ENCODE results near the gene AFAP1.
A peak's percentile ranks its signal among the peaks of the same experiment; 100 is the strongest.

AFAP1 gene

DNA sequence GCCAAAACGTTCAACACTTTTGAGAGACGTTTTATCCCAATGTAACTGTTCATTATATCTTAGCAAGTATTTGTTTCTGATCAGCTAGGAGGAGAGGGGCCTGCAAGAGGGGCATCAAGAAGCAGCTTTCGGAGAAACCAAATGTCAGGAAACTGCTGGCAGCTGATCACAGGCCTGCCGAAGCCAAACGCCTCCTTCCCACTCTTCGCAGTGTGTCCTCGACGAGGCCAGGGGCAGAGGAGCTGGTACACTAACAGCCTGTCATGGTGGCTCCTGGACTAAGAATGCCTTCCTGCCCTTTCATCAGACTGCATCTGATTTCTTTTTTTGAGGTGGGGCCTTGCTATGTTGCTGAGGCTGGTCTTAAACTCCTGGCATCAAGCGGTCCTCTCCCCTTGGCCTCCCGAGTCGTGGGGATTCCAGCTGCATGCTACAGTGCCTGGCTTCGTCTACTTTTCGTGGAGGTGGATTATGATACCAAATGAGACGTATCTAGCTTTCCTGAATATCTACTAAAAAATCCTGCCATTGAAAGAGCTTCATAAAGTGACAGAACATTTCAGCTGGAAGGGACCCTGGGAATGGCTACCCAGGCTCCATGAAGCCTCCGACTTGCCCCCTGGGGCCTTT lies 134.8 kb downstream of the AFAP1 start:
- no peak for DNase-seq (ENCODE audit: low read depth in 3 of 3)

DNA sequence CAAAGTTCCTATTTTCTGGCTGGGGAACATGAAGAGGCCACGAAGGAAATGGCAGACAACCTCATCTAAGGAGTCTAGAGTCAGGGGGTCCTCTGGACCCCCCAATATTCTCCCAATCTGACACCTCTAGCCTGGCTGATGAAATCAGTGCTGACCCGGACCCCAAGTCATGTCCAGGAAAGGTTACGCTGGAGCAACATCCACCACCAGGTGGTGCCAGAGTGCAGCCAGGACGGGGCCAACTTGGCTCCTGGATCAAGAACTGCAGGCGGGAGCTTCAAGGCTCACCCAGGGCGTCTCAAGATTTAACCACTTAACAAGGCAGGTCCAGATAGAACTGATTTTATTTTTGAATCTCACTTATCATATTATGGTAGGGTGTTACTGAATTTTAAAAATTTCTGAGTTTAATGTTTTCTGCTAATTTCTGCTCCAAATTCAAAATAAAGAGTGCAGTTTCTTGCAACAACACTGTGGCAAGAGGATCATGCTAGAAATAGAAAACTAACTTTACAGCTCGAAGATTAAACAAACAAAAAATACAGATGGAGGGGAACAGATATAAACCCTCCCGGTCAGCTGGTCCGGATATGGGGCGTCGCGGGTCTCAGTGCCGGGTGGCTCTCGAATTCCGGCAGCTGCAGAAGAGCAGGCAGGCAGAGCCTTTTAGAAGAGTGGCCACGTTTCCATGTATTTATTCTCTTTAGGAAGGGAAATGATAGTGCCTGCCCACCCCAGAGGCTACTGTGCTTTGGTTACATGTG lies 135.5 kb downstream of the AFAP1 start:
- peak; percentile 66 to 87 (median 85) for DNase-seq (ENCODE audit: low read depth in 3 of 3)

DNA sequence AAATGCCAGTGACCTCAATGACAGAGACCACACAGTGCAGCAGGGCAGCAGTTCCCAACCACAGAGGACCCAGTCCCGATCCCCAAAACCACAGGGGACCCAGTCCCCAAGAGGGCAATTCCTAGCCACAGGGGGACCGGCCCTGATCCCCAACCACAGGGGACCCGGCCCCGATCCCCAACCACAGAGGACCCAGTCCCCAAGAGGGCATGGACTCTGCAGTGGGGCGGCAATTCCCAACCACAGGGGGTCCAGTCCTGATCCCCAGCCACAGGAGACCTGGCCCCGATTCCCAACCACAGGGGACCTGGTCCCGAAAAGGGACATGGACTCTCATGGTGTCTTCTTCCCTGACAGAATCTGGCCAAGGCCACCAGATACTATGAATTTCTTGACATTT lies 136.3 kb downstream of the AFAP1 start:
- no peak for DNase-seq (ENCODE audit: low read depth in 3 of 3)

DNA sequence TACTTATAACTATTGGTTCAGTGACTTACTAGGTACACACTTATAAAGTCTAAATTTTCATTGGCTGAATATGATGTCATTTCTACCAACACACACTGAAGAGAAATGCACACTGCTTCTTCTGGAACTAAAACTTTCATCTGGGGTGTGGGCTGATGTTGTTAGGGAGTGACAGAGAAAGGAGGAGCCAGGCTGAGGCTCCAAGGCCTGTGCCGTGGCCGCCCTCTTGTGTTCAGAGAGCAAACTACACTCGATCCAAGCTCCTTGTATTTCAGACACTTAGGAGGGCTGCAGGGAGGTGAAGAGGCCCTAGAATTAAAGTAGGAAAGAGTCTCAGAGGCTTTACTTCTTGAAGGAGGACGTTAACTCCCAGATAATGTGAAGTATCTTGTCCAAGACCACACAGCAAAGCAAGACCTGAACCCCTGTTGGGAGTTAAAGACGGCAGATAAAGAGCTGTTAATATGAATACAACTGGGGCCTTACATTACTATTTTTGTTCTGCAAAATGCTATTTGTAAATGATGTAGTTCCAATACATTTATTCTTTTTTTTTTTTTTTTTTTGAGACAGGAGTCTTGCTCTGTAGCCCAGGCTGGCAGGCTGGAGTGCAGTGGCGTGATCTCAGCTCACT lies 137.5 kb downstream of the AFAP1 start:
- peak; percentile 71 to 73 (median 72) for DNase-seq (ENCODE audit: low read depth in 3 of 3)

DNA sequence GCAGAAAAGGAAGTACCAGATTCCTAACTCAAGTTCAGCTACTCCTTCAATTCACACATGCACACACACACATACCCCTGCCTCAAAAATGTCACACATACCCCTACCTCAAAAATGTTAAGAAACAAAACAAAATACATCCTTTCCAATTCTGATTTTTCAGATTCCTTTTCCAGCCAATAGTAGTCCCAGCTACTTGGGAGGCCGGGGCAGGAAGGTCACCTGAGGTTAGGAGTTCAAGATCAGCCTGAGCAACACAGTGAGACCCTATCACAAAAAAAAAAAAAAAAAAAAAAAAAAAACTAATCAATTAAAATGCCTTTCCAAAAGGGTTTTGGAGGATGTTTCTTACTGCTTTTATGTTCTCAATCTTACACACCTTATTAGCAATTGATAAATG lies 138.0 kb downstream of the AFAP1 start:
- no peak for DNase-seq (ENCODE audit: low read depth in 3 of 3)

DNA sequence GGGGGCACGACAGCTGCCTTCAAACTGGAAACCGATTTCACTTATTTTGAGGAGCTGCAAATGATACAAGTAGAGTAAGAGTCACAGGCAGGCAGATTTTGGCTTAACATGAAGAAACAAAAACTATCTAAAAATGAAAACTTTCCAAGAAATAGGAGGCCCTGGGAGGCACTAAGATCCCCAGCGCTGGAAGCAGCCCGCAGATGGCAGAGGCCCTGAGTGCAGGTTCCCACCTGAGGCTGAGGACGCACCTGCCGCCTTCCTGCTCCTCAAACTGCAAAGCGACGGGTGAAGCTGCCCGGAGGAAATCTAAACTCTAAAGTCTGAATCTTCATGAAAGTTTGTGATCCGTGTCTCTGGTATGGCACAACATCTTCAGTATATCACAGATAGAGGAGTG lies 138.7 kb downstream of the AFAP1 start:
- DNase-seq (ENCODE audit: low read depth in 3 of 3): no peak

DNA sequence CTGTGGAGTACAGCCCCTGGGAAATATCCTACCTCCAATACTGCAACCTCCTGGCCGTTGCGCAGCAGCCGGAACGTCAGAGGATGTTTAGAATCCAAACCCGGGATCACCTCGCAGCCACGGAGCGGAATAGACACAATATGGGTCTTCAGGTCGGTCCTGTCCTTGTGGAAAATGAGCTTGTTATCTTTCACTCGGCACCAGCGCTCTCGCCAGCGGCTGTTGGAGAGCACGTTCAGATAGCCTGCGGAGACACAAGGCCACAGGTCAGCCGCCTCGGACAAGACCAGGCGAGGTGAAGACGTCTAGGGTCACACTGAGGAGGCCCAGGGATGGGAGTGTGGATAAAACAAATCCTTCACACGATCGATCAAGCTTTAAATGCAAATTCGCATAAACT lies 139.3 kb downstream of the AFAP1 start:
- no peak for DNase-seq (ENCODE audit: low read depth in 3 of 3)

DNA sequence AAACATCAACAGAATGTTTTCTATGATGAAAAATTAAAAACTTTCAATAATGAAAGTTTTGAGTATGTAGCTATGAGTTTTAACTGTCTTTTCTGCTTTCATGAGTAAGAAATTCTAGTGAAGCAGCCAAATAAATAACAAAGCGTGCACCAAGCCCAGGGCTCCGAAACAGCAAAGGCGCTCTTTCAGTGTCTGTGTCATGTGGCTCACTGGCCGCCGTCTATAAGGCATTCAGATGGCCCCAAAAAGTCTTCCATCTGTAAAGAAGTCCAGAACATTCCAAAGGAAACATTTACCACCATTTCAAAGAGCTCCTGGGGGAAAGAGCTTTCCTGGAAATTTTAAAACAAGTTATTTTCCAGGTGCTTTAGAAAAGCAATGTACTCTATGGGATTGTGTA lies 139.9 kb downstream of the AFAP1 start:
- no peak for DNase-seq (ENCODE audit: low read depth in 3 of 3)

DNA sequence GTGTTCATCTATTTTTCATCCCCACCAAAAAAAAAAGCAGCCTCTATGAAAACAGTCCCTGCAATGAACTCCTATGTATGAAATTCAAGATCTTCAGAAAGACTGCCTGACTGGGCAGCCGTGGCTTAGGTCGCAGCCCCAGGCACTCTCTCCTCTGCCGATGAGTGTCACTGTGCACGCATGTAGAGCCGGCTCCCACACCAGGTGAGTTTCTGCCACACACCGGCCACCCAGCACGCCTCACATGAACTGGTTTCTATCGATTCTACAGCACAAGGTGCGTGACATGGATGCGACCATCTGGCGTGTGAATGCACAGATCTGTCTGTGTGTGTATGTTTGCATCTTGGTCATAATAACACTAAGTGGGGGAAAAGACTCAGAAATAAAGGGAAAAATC lies 140.4 kb downstream of the AFAP1 start:
- no peak for DNase-seq (ENCODE audit: low read depth in 3 of 3)

DNA sequence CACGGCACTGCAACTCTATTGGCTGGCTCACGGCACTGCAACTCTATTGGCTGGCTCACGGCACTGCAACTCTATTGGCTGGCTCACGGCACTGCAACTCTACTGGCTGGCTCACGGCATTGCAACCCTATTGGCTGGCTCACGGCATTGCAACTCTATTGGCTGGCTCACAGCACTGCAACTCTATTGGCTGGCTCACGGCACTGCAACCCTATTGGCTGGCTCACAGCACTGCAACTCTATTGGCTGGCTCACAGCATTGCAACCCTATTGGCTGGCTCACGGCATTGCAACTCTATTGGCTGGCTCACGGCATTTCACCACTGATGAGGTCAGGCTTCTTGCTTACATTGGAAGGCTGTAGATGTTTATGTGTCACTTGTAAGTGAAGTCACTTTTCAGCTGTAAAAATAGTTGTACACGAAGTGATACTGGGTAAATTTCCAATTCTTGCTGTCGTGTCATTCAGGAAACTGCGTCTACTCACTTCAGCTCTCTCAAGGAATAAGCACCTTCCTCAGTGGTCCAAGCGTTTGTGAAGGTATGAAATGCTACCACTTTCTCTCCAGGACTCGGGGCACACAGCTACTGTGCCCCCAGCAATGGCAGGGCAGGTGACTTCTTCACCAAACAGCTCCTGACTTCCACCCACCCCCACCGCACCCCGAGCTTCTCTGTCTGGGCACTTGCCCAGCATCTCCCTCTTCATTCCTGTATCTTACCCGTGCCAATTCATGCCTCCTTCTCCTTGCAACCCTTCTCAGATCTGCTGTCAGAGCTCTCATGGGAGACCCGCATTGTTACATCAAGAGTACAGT lies 141.3 kb downstream of the AFAP1 start:
- DNase-seq (ENCODE audit: low read depth in 3 of 3): no peak

DNA sequence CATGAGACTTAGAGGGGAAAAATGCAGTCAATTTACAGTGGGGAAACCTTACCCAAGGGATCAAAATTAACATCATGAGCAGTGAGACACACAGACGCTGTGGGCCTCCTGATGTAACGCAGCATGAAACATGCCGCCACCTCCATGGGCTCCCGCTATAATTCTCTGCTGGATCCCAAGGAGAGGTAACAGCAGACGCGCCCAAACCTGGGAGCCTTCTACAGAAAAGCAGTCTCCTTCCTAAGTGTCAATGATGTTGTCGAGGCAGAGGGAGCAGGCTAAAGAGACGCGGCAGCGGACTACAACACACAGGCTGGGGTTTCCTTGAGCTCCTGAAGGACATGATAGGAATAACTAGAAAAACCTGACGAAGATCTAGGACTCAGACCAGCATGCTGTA lies 142.3 kb downstream of the AFAP1 start:
- DNase-seq (ENCODE audit: low read depth in 3 of 3): no peak

DNA sequence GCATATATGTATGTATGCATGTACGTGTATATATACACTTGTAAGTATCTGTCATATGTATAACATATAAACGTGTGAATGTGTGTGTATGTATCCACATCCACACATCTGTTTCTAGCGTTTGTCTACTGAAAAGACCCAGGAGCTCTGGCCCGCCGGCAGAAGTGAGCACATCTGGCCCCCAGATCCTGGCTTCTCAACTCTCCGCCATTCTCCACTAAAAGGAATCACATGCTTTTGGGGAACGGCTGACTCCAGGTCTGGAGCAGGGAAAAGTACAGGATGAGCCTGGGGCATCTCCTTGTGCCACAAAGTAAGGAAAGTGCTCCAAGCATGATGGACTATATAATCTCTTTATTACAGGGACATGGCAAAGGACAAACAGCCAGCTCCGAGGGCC lies 143.7 kb downstream of the AFAP1 start:
- no peak for DNase-seq (ENCODE audit: low read depth in 3 of 3)

DNA sequence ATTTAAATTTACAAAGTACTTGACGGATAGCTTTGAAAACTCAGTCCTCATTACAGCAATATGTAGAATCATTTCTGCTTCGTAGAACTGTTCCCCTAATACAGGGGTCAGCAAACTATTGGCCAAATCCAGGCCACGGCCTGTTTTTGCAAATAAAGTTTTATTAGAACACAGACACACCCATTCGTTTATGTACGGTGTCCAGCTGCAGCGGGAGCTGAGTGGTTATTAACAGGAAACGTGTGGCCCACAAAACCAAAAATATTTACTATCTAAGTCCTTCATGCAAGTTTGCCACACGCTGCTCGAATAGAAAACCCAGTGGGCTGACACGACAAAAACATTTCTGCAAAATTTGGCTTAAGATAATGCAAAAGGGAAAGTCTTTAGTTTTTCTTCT lies 146.5 kb downstream of the AFAP1 start:
- no peak for DNase-seq (ENCODE audit: low read depth in 3 of 3)

DNA sequence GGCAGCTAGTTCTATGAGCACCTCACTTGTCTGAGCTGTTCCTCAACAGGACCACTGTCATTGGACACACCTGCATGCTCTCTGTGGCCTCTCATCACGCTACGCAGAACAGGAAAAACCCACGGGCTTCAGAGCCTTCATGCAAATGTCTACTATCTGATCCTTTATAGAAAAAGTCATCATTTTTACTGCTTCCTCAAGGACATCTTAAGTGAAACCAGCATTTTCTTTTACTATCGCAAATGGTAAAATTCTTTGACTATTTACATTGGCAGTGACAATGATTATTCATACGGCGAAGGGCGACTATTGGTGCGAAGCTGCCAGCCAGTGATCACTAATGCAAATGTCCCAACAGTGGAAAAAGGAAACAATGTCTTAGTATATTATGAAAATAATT lies 147.0 kb downstream of the AFAP1 start:
- DNase-seq (ENCODE audit: low read depth in 3 of 3): no peak

DNA sequence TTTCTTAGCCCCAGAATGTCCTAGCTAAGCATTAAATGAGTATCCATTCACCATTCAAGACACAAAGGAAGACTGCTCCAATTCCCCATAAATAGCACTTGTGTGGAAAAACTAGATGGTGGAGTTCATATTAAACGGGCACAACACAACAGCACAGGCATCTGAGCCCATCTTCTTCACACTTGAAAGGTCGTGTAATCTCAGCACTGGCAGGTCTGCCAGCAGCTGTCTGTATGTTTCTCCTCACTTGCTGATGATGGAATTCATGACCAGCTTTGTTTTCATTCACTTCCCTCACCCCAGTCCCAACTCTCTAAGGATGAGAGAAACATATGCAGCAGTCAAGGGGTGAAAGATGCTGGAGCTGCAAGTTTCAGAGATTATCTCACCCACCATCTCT lies 148.7 kb downstream of the AFAP1 start:
- no peak for DNase-seq (ENCODE audit: low read depth in 3 of 3)

DNA sequence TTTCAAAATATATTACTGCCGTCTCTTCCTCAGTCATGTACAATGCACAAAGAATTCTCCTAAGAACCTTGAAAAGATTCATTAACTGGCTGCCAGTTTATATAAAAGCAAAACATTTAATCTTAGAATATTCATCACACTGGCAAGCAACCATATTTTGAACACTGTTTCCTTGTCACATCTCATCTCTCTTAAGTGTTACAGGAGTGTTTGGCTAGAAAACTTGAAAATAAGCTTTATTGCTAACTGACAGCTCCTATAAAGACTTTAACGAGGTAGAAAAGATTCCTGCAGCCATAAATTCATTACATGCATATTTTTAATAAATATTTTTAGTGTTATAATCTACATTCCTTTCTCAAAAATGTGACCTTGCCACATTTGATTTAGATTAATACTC lies 149.6 kb downstream of the AFAP1 start:
- no peak for DNase-seq (ENCODE audit: low read depth in 3 of 3)

DNA sequence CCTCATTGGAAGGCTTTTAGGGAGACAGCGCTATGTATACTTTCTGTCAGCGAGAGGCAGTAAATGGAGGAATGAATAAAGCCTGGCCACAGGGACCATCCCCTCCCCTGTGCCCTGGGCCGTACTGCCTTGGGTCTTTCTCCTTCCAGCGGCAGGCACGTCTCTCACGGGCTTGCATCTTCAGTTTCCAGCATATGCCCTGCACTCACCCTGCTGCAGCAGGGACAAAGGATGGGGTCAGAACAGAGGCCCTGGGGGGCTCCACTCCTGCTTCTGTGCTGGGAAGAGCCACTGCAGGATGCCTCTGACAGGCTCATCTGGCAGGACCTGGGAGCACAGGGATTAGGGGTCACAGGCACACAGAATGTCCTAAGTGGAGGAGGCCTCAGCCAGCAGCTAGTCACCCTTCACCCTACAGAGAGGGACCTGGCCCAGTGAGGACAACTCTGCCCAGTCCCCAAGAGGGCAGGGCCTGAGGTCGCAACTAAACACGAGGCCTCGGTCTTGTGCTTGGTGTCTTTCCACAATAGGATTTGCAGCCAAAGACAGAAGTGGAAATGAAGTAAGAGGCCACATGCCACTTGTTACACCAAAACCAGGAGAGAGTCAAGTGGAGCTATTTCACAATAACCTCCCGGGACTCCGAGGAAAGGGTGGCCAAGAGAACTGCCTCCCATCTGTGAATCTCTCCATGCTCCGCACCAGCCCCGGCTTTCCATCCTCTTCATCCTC lies 150.8 kb downstream of the AFAP1 start:
- DNase-seq (ENCODE audit: low read depth in 3 of 3): no peak

DNA sequence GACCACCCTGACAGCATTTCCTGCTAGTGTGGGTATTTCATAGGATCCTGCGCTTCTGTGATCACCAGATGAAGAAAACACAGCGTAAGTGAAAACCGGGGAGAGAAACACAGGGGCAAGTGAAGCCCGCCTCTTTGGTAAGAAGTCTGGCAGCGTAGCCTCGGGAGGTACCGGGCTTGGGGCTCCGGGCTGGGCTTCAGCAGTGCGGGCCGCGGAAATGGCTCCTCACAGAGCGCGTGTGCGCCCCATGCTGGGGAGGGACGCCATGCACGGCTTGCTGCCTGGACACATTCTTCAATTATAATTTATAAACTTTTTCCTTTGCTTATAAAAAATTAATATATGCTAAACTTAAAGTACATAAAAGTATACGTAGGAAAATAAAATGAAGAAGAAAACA lies 151.5 kb downstream of the AFAP1 start:
- no peak for DNase-seq (ENCODE audit: low read depth in 3 of 3)

DNA sequence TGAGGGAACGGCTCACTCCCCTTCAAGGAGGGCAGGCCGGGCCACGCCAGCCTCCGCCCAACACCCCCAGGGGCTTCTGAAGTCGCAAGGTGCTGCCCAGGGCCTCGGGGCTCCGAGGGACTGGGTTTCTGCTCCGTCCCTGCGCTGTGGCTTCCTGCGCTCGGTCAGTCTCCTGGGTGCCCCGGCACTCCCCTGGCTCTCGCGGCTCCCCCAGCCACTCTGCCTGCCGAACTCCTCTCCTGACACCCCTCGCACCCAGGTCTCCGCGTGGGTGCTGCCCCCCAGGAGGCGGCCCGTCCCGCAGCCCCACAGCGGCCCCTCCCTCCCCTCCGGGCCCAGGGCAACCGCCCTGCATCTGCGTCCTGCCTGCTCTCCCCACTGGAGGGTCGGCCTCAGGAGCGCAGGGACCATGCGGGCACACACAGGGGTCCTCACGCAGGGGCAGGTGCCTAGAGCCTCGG lies 151.9 kb downstream of the AFAP1 start:
- DNase-seq (ENCODE audit: low read depth in 3 of 3): no peak

DNA sequence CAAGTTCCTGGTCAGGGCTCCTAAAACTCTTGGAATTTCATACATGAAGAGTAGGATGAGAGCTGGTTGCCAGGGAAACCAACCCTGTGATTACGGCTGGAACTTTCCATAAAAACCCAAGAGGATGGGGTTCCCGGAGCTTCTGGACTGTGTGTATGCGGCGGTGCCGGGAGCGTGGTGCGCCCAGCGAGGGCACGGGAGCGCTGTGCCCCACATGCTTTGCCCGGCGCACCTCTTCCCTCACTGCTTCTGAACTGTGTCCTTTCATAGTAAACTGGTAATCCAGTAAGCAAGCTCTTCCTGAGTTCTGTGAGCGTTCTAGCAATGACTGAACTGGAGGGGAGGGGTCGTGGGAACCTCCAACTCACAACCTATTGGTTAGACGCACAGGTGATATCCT lies 152.6 kb downstream of the AFAP1 start:
- no peak for DNase-seq (ENCODE audit: low read depth in 3 of 3)

DNA sequence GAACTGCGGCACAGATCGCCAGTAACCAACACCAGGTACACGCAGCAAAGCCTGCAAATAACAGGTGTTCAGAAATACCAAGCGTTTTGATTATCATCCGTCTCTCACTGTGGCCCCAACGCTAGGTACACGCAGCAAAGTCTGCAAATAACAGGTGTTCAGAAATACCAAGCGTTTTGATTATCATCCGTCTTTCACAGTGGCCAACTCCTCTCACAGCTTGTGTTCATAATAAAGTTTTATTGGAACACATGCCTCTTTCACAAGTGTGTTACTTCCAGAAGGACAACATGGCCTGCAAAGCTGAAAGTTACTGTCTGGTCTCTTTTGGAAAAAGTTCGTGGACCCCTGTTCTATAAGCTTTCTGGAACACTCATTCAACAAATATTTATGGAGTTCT lies 153.1 kb downstream of the AFAP1 start:
- DNase-seq (ENCODE audit: low read depth in 3 of 3): no peak

DNA sequence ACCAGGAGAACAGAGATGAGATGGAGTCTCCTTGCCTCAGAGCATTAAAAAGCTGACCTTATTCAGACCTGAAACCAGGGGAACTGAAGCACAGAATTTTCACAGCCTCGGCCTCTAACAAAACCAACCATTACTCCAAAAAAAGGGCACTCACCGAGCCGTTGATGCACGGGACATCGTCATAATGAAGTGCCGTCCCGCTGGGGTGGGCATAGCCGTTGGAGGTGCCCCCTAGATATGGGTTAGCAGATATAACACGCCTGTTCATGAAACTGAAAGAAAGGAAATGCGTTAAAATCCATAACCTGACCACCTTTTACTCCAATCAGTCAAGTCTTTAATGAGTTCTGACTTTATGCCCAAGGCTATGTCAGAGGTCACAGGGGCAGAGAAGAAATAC lies 153.6 kb downstream of the AFAP1 start:
- no peak for DNase-seq (ENCODE audit: low read depth in 3 of 3)

All from stimulated activated CD4-positive, alpha-beta T cell treated with anti-CD3 and anti-CD28 coated beads, TNF-alpha, amount 100 ng/mL, for 48 hours (primary cell).